GM20431 (cell line): ENCODE data around the gene ANKRD52.
"Not testable (repeated sequence)": the region's sequence is repeated elsewhere in the genome, so short reads cannot be mapped to it uniquely, and the experiment has no call there.

ENCODE experiments used
- in situ Hi-C: fragments of 300-500 bp; cut with MseI, MboI; formaldehyde crosslinking; loops from one replicate; pipeline ENCODE4 v1.15.0; 2020; ENCODE audit warnings: low sequenced_read_pairs; ENCODE audit not compliant: unreplicated experiment

Gene ANKRD52

GRCh38 chr12:56219840-56220239 lies 38.3 kb downstream of the ANKRD52 start:
- in situ Hi-C loops = no loop called here

GRCh38 chr12:56216461-56216860 lies 41.7 kb downstream of the ANKRD52 start:
- in situ Hi-C loops = no loop called here

DNA sequence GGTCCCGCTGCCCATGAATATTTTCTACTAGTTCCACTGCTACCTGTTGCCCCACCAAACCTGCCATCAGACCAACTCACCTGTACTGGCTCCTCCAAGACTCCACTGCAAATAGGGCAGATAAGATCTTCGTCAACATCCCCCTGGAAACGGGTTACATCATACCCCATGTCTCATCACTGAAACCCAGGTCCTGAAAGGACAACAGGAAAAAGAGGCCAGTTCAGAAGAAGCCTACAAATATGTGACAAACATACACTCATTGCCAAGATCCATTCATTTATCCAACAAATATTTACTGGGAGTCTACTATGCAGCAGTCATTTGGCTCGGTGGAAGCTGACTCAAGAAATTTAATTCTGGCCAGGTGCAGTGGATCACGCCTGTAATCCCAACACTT lies 44.3 kb downstream of the ANKRD52 start:
- in situ Hi-C loops = no loop called here

- in situ Hi-C loops = no loop called here
Measured at GRCh38 chr12:56212361-56212760, 45.8 kb downstream of the ANKRD52 start.

DNA sequence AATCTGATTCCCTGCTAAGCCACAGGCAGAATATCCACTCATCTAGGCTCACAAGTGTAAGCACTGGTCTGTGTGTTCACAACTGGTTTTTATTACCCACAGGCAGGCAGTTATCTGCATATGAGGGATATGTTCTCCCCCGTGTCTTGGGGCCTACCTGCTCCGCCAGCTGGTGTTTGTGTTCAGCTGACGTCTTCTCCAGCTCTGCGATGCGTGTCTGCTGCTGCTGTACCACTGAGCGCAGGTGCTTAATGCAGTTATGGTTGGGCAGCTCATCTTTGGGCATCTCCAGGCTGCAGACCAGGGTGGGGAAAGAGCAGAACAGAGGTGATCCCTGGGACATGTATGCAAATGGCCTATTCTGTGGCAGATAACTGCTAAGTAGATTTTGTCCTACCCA lies 50.2 kb downstream of the ANKRD52 start:
- in situ Hi-C loops = no loop called here

DNA sequence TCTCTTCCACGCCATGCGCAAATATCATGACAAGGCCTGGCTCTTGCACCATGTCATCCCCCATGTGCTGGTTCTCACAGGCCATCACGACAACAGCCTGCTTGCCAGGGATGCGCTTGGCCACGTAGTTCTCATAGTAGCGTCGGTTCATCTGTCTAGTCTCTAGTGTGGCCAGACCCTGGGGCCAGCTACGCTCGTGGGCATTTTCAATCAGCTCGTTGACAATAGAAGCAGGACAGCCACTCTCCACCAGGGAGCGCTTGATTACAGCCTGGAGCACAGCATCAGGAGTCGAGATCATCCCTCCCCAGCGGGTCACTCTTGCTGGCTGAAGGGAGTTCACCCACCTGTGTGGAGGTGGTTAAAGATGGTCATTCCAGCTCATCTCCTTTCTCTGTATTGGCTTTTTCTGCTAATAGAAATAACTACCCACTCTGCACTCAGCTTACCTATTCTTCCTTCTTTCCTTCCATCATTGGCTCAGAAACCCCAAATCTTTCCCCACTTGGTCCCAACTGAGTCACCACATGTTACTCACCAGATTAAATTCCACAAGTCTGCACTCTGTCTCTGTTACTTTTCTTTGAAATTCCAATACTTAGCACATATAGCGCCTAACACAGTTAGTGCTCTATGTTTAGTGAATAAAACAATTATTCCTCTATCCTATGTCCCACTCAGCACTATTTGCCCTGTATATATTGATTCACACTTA lies 51.6 kb downstream of the ANKRD52 start:
- in situ Hi-C loops = no loop called here

- in situ Hi-C loops = no loop called here
Measured at GRCh38 chr12:56205445-56205844, 52.7 kb downstream of the ANKRD52 start.

- in situ Hi-C loops = no loop called here
Measured at GRCh38 chr12:56204275-56204674, 53.9 kb downstream of the ANKRD52 start.

DNA sequence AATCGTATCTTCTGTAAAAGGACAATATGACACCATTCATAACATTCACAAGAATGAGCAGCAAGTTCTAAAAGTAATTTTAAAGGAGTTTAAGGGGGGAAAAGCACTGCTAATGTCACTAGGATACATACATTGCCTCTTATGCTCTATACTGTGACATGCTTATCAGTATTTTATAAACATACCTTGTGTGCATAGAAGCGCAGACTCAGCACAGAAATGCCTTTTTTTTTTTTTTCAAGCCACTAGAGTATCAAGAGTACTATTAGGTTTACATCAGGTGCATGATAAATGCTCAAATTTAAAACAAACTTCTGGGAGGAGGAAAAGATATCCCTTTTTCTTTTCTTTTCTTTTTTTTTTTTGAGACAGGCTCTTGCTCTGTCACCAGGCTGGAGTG lies 55.3 kb downstream of the ANKRD52 start:
- in situ Hi-C loops = no loop called here

GRCh38 chr12:56202366-56202765 lies 55.8 kb downstream of the ANKRD52 start:
- in situ Hi-C loops = no loop called here

DNA sequence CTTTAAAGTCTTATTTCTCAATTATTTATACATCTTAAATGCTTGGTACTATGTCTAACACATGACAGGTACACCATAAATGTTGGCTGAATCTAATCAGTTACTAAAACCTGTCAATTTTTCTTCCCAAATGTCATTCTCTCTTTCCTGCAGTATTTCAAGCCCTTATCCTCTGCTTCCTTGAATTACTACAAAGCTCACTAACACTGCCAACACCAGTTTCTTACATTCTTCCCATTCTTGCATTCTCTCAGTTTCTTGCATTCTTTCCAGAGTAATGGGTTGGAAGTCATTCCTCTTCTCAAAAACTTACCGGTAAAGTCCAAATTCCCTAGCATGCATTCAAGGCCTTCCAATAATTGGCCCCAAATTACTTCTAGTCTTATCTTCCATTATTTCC lies 59.3 kb downstream of the ANKRD52 start:
- in situ Hi-C loops = no loop called here

- in situ Hi-C loops = no loop called here
Measured at GRCh38 chr12:56197921-56198635, 60.1 kb downstream of the ANKRD52 start.

DNA sequence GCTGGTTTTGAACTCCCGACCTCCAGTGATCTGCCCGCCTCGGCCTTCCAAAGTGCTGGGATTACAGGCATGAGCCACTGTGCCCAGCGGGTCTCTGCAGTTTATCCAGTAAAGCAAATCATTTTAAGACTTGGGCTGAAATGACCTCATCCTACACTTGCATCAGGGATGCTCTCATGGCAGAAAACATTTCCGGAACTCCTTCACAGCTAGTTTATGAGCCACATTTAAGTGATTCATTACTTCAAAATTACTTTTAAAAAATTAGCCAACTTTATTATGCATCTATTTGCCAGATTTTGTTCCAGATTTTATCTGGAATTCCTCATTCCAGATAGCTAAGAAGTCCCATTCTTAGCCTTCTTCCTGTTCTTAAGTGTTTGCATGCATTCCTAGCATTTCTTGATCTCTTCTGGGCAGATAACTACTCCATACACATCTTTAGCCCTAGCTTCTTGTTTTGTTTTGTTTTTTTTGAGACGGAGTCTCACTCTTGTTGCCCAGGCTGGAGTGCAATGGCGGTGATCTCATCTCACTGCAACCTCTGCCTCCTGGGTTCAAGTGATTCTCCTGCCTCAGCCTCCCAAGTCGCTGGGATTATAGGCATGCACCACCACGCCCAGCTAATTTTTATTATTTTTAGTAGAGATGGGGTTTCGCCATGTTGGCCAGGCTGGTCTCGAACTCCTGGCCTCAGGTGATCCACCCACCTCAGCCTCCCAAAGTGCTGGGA lies 61.2 kb downstream of the ANKRD52 start:
- in situ Hi-C loops = not testable (repeated sequence)

DNA sequence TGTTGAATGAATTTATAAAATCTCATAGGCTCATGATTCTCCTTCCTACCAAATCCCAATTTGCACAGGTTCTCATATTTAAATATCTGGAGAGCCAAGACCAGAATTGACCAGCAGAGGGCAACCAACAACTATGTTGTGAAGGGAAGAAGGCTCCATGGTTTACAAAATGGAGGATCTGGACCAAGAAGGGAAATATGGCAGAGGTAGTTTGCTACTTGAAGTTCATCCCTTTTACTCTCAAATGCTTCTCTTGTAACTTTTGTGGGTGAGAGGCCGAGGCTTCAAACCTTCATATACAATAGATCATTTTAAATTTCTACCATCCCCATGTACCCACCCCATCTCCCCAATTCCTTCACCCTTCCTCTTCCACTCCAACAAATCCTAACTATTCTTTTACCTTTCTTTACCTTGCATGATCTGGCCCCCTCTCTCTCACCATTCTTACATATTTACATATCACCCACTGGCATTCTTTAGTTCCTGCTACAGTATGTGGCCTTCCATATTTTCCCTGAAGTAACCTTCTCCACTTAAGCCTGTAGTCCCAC lies 65.1 kb downstream of the ANKRD52 start:
- in situ Hi-C loops = no loop called here

DNA sequence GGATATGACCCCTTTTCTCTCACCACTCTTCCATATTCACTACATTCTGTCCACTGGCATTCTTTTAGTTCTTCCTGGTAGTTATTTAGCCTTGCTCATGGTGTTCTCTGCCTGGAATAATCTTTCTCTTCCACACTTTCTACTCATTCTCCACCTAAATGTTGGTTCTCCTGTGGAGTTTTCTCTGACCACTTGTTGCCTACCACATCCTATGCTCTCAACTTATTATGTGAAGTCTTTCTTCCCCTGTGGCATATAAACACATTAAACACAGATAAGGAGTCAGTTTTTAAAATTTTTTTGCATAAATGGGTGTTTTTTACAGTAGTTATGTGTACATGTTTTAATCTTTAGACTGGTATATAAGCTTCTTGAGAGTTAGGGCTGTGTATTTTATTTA lies 65.6 kb downstream of the ANKRD52 start:
- in situ Hi-C loops = no loop called here

DNA sequence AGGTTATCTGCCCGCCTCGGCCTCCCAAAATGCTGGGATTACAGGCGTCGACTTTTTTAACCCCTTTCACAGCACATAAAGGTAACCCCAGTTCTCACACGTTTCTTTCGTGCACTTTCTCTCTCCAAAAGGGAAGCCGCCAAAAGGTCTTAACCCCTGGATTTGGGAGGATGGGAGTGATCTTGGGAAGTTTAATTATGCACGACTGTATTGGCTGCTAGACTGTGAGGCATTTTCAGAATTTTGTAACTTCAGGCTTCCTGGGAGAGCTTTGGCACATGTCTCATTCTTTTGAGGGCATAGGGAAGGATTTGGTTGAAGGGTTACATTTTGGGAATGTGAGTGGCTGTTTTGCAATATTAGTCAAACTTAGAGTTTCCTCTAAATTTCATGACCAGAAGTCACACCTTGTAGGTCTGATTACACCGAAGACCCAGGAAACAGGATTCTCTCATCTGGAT lies 67.5 kb downstream of the ANKRD52 start:
- in situ Hi-C loops = no loop called here

GRCh38 chr12:56189918-56190694 lies 68.1 kb downstream of the ANKRD52 start:
- in situ Hi-C loops = no loop called here

GRCh38 chr12:56189099-56189917 lies 68.9 kb downstream of the ANKRD52 start, which contains the start of gene SMARCC2:
SMARCC2 (minus strand) TSS chr12:56189483; CDS start chr12:56189461, 22 bp downstream.
- in situ Hi-C loops = no loop called here

DNA sequence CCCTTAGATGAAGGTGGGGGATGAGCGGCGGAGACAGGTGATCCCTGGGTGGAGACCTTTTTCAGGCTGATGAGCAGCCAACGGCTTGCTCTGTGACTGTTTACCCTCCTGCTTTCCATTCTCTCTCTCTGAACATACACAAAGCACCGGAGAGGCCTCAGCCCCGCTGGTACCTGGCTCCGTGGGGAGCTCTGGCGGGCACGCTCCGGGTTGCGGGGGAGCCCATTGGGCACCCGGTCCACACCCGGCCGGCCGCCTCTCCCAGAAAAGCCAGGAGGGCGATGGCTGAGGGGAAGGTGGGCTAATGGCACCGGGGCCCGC lies 69.4 kb downstream of the ANKRD52 start:
- in situ Hi-C loops = no loop called here
